WTC11 (cell line): ENCODE results near the gene TRDMT1. TPM values are rescaled to one million over a fixed set of nuclear protein-coding genes. Genes with fewer than 3 reads are reported as not detected.

ENCODE experiments used
- ATAC-seq: fragments of 200-7000 bp; cut with Tn5 transposase; 2 replicates; pipeline ENCODE4 v1.10.0; 2021; ENCODE audit warnings: mild to moderate bottlenecking, moderate library complexity
- CTCF ChIA-PET: fragments of 300-600 bp; sonication (Branson Sonifier 250); formaldehyde crosslinking; loops from one replicate; lab custom pipeline; 2021; ENCODE audit warnings: antibody characterized with exemption; lab: Charles Lee
- POLR2A ChIA-PET: fragments of 350-600 bp; sonication (Branson Sonifier 250); formaldehyde crosslinking; loops from one replicate; lab custom pipeline; 2021; ENCODE audit warnings: antibody characterized with exemption; lab: Charles Lee
- DNase-seq: peaks from one replicate; pipeline ENCODE4 v3.0.0; 2021; ENCODE audit warnings: low spot score
- H3K27ac Mint-ChIP-seq: 2 replicates; pipeline ENCODE4 v1.8.0; 2021; ENCODE audit warnings: mixed read lengths
- H3K27me3 Mint-ChIP-seq: 2 replicates; pipeline ENCODE4 v1.8.0; 2021; ENCODE audit warnings: low read depth, mild to moderate bottlenecking, moderate library complexity, mixed read lengths
- H3K36me3 Mint-ChIP-seq: 2 replicates; pipeline ENCODE4 v1.8.0; 2021; ENCODE audit warnings: mixed read lengths
- H3K4me1 Mint-ChIP-seq: 2 replicates; pipeline ENCODE4 v1.8.0; 2022; ENCODE audit warnings: mixed read lengths
- H3K4me3 Mint-ChIP-seq: 2 replicates; pipeline ENCODE4 v1.8.0; 2021; ENCODE audit warnings: mild to moderate bottlenecking, moderate library complexity, mixed read lengths
- H3K9me3 Mint-ChIP-seq: 2 replicates; pipeline ENCODE4 v1.8.0; 2021; ENCODE audit warnings: mixed read lengths
- ARID4B ChIP-seq: sonication (generic); formaldehyde crosslinking; IDR thresholded peaks from 2 replicates; pipeline ENCODE4 v1.8.0; 2023; ENCODE audit warnings: missing genetic modification reagents, mild to moderate bottlenecking, borderline replicate concordance
- ELF4 ChIP-seq: sonication (generic); formaldehyde crosslinking; IDR thresholded peaks from 2 replicates; pipeline ENCODE4 v1.8.1; 2022; ENCODE audit warnings: low read depth, mild to moderate bottlenecking, moderate library complexity, missing genetic modification reagents
- FOXJ3 ChIP-seq: sonication (generic); formaldehyde crosslinking; IDR thresholded peaks from 2 replicates; pipeline ENCODE4 v1.9.0; 2021; ENCODE audit warnings: missing genetic modification reagents, mild to moderate bottlenecking, borderline replicate concordance
- GTF2I ChIP-seq: fragments of 250-450 bp; sonication (Bioruptor Pico); conservative IDR thresholded peaks from 2 replicates; pipeline ENCODE4 v1.4.0; 2021; ENCODE audit warnings: mild to moderate bottlenecking
- JUN ChIP-seq: sonication (generic); formaldehyde crosslinking; IDR thresholded peaks from 2 replicates; pipeline ENCODE4 v1.8.0; 2023; ENCODE audit warnings: mild to moderate bottlenecking, missing genetic modification reagents
- KAT7 ChIP-seq: sonication (generic); formaldehyde crosslinking; IDR thresholded peaks from 2 replicates; pipeline ENCODE4 v1.8.1; 2023; ENCODE audit warnings: missing genetic modification reagents, mild to moderate bottlenecking, borderline replicate concordance
- NFATC4 ChIP-seq: fragments of 250-450 bp; sonication (Bioruptor Pico); IDR thresholded peaks from 2 replicates; pipeline ENCODE4 v1.9.0; 2021; ENCODE audit warnings: mild to moderate bottlenecking
- NR2C2 ChIP-seq: sonication (generic); formaldehyde crosslinking; IDR thresholded peaks from 2 replicates; pipeline ENCODE4 v1.8.0; 2022; ENCODE audit warnings: mild to moderate bottlenecking, missing genetic modification reagents
- NR3C1 ChIP-seq: sonication (generic); formaldehyde crosslinking; conservative IDR thresholded peaks from 2 replicates; pipeline ENCODE4 v1.8.1; 2023; ENCODE audit warnings: low read depth, mild to moderate bottlenecking, missing genetic modification reagents
- OVOL2 ChIP-seq: fragments of 250-450 bp; sonication (Bioruptor Pico); IDR thresholded peaks from 2 replicates; pipeline ENCODE4 v1.9.0; 2021; ENCODE audit warnings: mild to moderate bottlenecking, borderline replicate concordance
- PREB ChIP-seq: sonication (generic); formaldehyde crosslinking; IDR thresholded peaks from 2 replicates; pipeline ENCODE4 v1.8.1; 2022; ENCODE audit warnings: mild to moderate bottlenecking, missing genetic modification reagents, moderate library complexity, borderline replicate concordance
- SOX15 ChIP-seq: fragments of 250-450 bp; sonication (Bioruptor Pico); IDR thresholded peaks from 2 replicates; pipeline ENCODE4 v1.9.0; 2021; ENCODE audit warnings: mild to moderate bottlenecking
- TCF7 ChIP-seq: sonication (generic); formaldehyde crosslinking; IDR thresholded peaks from 2 replicates; pipeline ENCODE4 v1.8.0; 2022; ENCODE audit warnings: mild to moderate bottlenecking, low read depth, missing genetic modification reagents, moderate library complexity
- ZNF263 ChIP-seq: sonication (generic); formaldehyde crosslinking; IDR thresholded peaks from 2 replicates; pipeline ENCODE4 v1.8.1; 2022; ENCODE audit warnings: low read depth, mild to moderate bottlenecking, moderate library complexity, missing genetic modification reagents
- ZNF317 ChIP-seq: sonication (generic); formaldehyde crosslinking; IDR thresholded peaks from 2 replicates; pipeline ENCODE4 v1.8.1; 2023; ENCODE audit warnings: low read depth, mild to moderate bottlenecking, moderate library complexity, missing genetic modification reagents, borderline replicate concordance
- ZNF671 ChIP-seq: fragments of 250-450 bp; sonication (Bioruptor Pico); IDR thresholded peaks from 2 replicates; pipeline ENCODE4 v1.8.0; 2021; ENCODE audit warnings: mild to moderate bottlenecking
- total RNA-seq: library from RNA; stranded (reverse); gene quantifications from 3 replicates; pipeline ENCODE4 v1.2.3, GENCODE V29; 2021
- TF ChIP-seq, protein P1 (sequence below): sonication (generic); formaldehyde crosslinking; conservative IDR thresholded peaks from 2 replicates; pipeline ENCODE4 v1.8.1; 2023; ENCODE audit warnings: mild to moderate bottlenecking, low read depth, missing genetic modification reagents, moderate library complexity
- TF ChIP-seq, protein P2 (sequence below): sonication (generic); formaldehyde crosslinking; IDR thresholded peaks from 2 replicates; pipeline ENCODE4 v1.8.1; 2022; ENCODE audit warnings: low read depth, missing genetic modification reagents, borderline replicate concordance
- TF ChIP-seq, protein P3 (sequence below): sonication (generic); formaldehyde crosslinking; IDR thresholded peaks from 2 replicates; pipeline ENCODE4 v1.8.1; 2022; ENCODE audit warnings: mild to moderate bottlenecking, moderate library complexity, missing genetic modification reagents

Gene TRDMT1
- total RNA-seq, 1 experiment from 2014 or later: 11.7 TPM

DNA sequence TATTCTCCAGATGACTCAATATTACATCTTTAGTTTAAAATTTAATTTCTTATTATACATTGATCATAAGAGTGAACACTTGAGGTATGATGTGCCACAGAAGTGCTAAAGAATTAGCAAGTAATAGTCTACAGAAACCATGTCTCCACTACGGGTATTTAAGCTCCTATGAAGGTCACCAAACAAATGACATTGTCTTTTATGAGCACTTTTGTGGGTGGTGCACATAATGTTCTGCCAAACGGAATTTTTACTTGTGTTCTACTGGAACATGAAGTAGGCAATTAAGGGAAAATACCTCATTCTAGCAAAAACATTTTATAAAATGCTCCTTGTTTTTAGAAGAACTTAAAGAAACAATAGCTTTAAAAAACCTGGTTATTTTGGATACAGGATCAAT lies 44.4 kb downstream of the TRDMT1 start:
- DNase-seq: no peak
- no peak overlapping the region for H3K4me3 Mint-ChIP-seq
- TF ChIP-seq, protein P1, sequence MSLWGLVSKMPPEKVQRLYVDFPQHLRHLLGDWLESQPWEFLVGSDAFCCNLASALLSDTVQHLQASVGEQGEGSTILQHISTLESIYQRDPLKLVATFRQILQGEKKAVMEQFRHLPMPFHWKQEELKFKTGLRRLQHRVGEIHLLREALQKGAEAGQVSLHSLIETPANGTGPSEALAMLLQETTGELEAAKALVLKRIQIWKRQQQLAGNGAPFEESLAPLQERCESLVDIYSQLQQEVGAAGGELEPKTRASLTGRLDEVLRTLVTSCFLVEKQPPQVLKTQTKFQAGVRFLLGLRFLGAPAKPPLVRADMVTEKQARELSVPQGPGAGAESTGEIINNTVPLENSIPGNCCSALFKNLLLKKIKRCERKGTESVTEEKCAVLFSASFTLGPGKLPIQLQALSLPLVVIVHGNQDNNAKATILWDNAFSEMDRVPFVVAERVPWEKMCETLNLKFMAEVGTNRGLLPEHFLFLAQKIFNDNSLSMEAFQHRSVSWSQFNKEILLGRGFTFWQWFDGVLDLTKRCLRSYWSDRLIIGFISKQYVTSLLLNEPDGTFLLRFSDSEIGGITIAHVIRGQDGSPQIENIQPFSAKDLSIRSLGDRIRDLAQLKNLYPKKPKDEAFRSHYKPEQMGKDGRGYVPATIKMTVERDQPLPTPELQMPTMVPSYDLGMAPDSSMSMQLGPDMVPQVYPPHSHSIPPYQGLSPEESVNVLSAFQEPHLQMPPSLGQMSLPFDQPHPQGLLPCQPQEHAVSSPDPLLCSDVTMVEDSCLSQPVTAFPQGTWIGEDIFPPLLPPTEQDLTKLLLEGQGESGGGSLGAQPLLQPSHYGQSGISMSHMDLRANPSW: no peak
- no peak for TF ChIP-seq ELF4
- no peak for TF ChIP-seq NFATC4 (CRISPR knock-in tag)
- no peak for TF ChIP-seq SOX15 (CRISPR knock-in tag)
- no peak for TF ChIP-seq PREB (CRISPR knock-in tag)
- TF ChIP-seq OVOL2 (CRISPR knock-in tag): no peak
- TF ChIP-seq NR3C1: no peak
- no peak for TF ChIP-seq JUN (CRISPR knock-in tag)
- no peak for TF ChIP-seq ARID4B (CRISPR knock-in tag)
- TF ChIP-seq KAT7 (CRISPR knock-in tag): no peak
- no peak for TF ChIP-seq ZNF317 (CRISPR knock-in tag)
- no peak for TF ChIP-seq ZNF263 (CRISPR knock-in tag)
- TF ChIP-seq FOXJ3 (CRISPR knock-in tag): no peak
- TF ChIP-seq NR2C2: no peak
- TF ChIP-seq, protein P2, sequence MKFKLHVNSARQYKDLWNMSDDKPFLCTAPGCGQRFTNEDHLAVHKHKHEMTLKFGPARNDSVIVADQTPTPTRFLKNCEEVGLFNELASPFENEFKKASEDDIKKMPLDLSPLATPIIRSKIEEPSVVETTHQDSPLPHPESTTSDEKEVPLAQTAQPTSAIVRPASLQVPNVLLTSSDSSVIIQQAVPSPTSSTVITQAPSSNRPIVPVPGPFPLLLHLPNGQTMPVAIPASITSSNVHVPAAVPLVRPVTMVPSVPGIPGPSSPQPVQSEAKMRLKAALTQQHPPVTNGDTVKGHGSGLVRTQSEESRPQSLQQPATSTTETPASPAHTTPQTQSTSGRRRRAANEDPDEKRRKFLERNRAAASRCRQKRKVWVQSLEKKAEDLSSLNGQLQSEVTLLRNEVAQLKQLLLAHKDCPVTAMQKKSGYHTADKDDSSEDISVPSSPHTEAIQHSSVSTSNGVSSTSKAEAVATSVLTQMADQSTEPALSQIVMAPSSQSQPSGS (CRISPR knock-in tag): no peak
- no peak for TF ChIP-seq TCF7 (CRISPR knock-in tag)
- TF ChIP-seq, all 79 proteins: peak for 0
- H3K4me1 Mint-ChIP-seq: no peaks in the 10 kb centered on the region
- no peak for ATAC-seq
- H3K27me3 Mint-ChIP-seq: no peaks in the 10 kb centered on the region
- H3K36me3 Mint-ChIP-seq: no peaks in the 10 kb centered on the region
- CTCF ChIA-PET: no interaction called here
- POLR2A ChIA-PET: no interaction called here
- H3K27ac Mint-ChIP-seq: no peak overlapping the region
- no peaks in the 10 kb centered on the region for H3K9me3 Mint-ChIP-seq

GRCh38 chr10:17155826-17156225 lies 45.6 kb downstream of the TRDMT1 start:
- no peaks in the 10 kb centered on the region for H3K36me3 Mint-ChIP-seq
- TF ChIP-seq ZNF671 (CRISPR knock-in tag): no peak
- TF ChIP-seq, protein P1: no peak
- TF ChIP-seq GTF2I (CRISPR knock-in tag): no peak
- TF ChIP-seq, protein P3, sequence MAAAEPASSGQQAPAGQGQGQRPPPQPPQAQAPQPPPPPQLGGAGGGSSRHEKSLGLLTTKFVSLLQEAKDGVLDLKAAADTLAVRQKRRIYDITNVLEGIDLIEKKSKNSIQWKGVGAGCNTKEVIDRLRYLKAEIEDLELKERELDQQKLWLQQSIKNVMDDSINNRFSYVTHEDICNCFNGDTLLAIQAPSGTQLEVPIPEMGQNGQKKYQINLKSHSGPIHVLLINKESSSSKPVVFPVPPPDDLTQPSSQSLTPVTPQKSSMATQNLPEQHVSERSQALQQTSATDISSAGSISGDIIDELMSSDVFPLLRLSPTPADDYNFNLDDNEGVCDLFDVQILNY (CRISPR knock-in tag): no peak
- no peaks in the 10 kb centered on the region for H3K9me3 Mint-ChIP-seq
- H3K27me3 Mint-ChIP-seq: no peaks in the 10 kb centered on the region
- ATAC-seq (no peak), DNase-seq (no peak)
- ChIA-PET CTCF (no interaction called here), POLR2A (no interaction called here)
- no peak overlapping the region for H3K4me3 Mint-ChIP-seq
- no peak overlapping the region for H3K27ac Mint-ChIP-seq
- H3K4me1 Mint-ChIP-seq: no peaks in the 10 kb centered on the region
